ACHN (cell line): ENCODE data around the gene FGD5.
"Not testable (repeated sequence)": the region's sequence is repeated elsewhere in the genome, so short reads cannot be mapped to it uniquely, and the experiment has no call there.

Source experiments
- DNase-seq: peaks from one replicate; pipeline ENCODE4 v3.0.0-alpha.2; 2015
- in situ Hi-C: cut with HindIII; loops from 2 replicates; pipeline ENCODE4 v1.10.0; 2017; ENCODE audit warnings: low sequenced_read_pairs, low pct_ligation_motif_present, low pct_unique_long_range_greater_than_20kb

FGD5 gene

GRCh38 chr3:14803981-14804834 lies 14.6 kb upstream of the FGD5 start:
- DNase-seq: no peak
- in situ Hi-C loops: no loop called here

- in situ Hi-C loops: no loop called here
- no peak for DNase-seq
These were observed 13.7 kb upstream of the FGD5 start for GRCh38 chr3:14804835-14805780.

GRCh38 chr3:14805961-14806537 lies 12.7 kb upstream of the FGD5 start:
- in situ Hi-C loops: no loop called here
- no peak for DNase-seq

- DNase-seq: peak; percentile 22
- in situ Hi-C loops: no loop called here
These were observed 12.0 kb upstream of the FGD5 start for GRCh38 chr3:14806641-14807263.

- in situ Hi-C loops: no loop called here
These were observed 10.7 kb upstream of the FGD5 start for GRCh38 chr3:14808025-14808424.

GRCh38 chr3:14808502-14809266 lies 10.1 kb upstream of the FGD5 start:
- no peak for DNase-seq
- in situ Hi-C loops: no loop called here

More at GRCh38 chr3:14808025-14808424, 10.7 kb upstream of the FGD5 start:
- no peak for DNase-seq

GRCh38 chr3:14809611-14810010 lies 9.2 kb upstream of the FGD5 start:
- in situ Hi-C loops, DNase-seq: not testable (repeated sequence)

GRCh38 chr3:14810070-14810791 lies 8.5 kb upstream of the FGD5 start:
- in situ Hi-C loops: no loop called here
- DNase-seq: no peak

- in situ Hi-C loops: no loop called here
These were observed 7.7 kb upstream of the FGD5 start for GRCh38 chr3:14810801-14811661.

GRCh38 chr3:14811684-14812083 lies 7.1 kb upstream of the FGD5 start:
- DNase-seq: no peak
- in situ Hi-C loops: no loop called here

More at GRCh38 chr3:14810801-14811661, 7.7 kb upstream of the FGD5 start:
- no peak for DNase-seq

GRCh38 chr3:14812196-14812790 lies 6.5 kb upstream of the FGD5 start:
- in situ Hi-C loops: no loop called here
- no peak for DNase-seq

- DNase-seq: no peak
- in situ Hi-C loops: no loop called here
These were observed 4.3 kb upstream of the FGD5 start for GRCh38 chr3:14814411-14814871.

GRCh38 chr3:14816359-14816758 lies 2.4 kb upstream of the FGD5 start:
- in situ Hi-C loops: no loop called here
- no peak for DNase-seq

- DNase-seq: no peak
- in situ Hi-C loops: no loop called here
These were observed 909 bp downstream of the FGD5 start for GRCh38 chr3:14819671-14820070.

GRCh38 chr3:14820156-14820555 lies 1.4 kb downstream of the FGD5 start:
- no peak for DNase-seq
- in situ Hi-C loops: no loop called here

GRCh38 chr3:14821151-14821550 lies 2.4 kb downstream of the FGD5 start:
- in situ Hi-C loops: no loop called here

More at GRCh38 chr3:14821151-14821550, 2.4 kb downstream of the FGD5 start:
- DNase-seq: no peak
